HepG2 (cell line): Measurements from ENCODE around the gene EFNA4. TPM values are rescaled to one million over a fixed set of nuclear protein-coding genes. Genes with fewer than 3 reads are reported as not detected.

Experiments used
- ADNP ChIP-seq: sonication (generic); formaldehyde crosslinking; IDR thresholded peaks from 2 replicates; pipeline ENCODE4 v1.4.0; 2020; ENCODE audit warnings: missing genetic modification reagents
- GLI4 ChIP-seq: sonication (generic); formaldehyde crosslinking; IDR thresholded peaks from 2 replicates; pipeline ENCODE4 v1.5.1; 2020; ENCODE audit warnings: missing genetic modification reagents, mild to moderate bottlenecking, moderate library complexity, borderline replicate concordance
- GMEB2 ChIP-seq: IDR thresholded peaks from 2 replicates; pipeline ENCODE4 v1.6.1; 2016; ENCODE audit warnings: missing biosample characterization, missing genetic modification reagents, low read depth
- KLF9 ChIP-seq: IDR thresholded peaks from 2 replicates; pipeline ENCODE4 v1.6.1; 2016; ENCODE audit warnings: low read depth
- KMT2A ChIP-seq: sonication (generic); formaldehyde crosslinking; IDR thresholded peaks from 2 replicates; pipeline ENCODE4 v1.4.0; 2020; ENCODE audit warnings: missing genetic modification reagents
- LRRFIP1 ChIP-seq: sonication (generic); formaldehyde crosslinking; conservative IDR thresholded peaks from 2 replicates; pipeline ENCODE4 v1.4.0; 2020; ENCODE audit warnings: missing genetic modification reagents
- MBD4 ChIP-seq: IDR thresholded peaks from 2 replicates; pipeline ENCODE4 v1.6.1; 2012; ENCODE audit warnings: low read length, inconsistent platforms, borderline replicate concordance
- MBNL3 ChIP-seq: fragments of 250-450 bp; sonication (Bioruptor Pico); conservative IDR thresholded peaks from 2 replicates; pipeline ENCODE4 v1.8.0; 2022; ENCODE audit warnings: mild to moderate bottlenecking, inconsistent platforms
- MED1 ChIP-seq: sonication (generic); formaldehyde crosslinking; IDR thresholded peaks from 2 replicates; pipeline ENCODE4 v1.4.0; 2020; ENCODE audit warnings: missing genetic modification reagents
- PATZ1 ChIP-seq: sonication (generic); formaldehyde crosslinking; IDR thresholded peaks from 2 replicates; pipeline ENCODE4 v1.4.0; 2020; ENCODE audit warnings: missing genetic modification reagents
- SALL2 ChIP-seq: sonication (generic); formaldehyde crosslinking; IDR thresholded peaks from 2 replicates; pipeline ENCODE4 v1.8.1; 2023; ENCODE audit warnings: mild to moderate bottlenecking, missing genetic modification reagents, inconsistent platforms
- SMAD3 ChIP-seq: sonication (generic); formaldehyde crosslinking; IDR thresholded peaks from 2 replicates; pipeline ENCODE4 v1.4.0; 2020; ENCODE audit warnings: missing genetic modification reagents
- SRY ChIP-seq: sonication (generic); formaldehyde crosslinking; IDR thresholded peaks from 2 replicates; pipeline ENCODE4 v1.8.0; 2022; ENCODE audit warnings: mild to moderate bottlenecking, missing genetic modification reagents
- STAG1 ChIP-seq: sonication (generic); formaldehyde crosslinking; IDR thresholded peaks from 2 replicates; pipeline ENCODE4 v1.4.0; 2020; ENCODE audit warnings: missing genetic modification reagents
- TFE3 ChIP-seq: IDR thresholded peaks from 2 replicates; pipeline ENCODE4 v1.6.1; 2016
- THAP11 ChIP-seq: IDR thresholded peaks from 2 replicates; pipeline ENCODE4 v1.6.1; 2016; ENCODE audit warnings: missing biosample characterization, missing genetic modification reagents
- ZBTB1 ChIP-seq: sonication (generic); formaldehyde crosslinking; IDR thresholded peaks from 2 replicates; pipeline ENCODE4 v1.4.0; 2020; ENCODE audit warnings: missing genetic modification reagents, borderline replicate concordance
- ZFP91 ChIP-seq: sonication (generic); formaldehyde crosslinking; IDR thresholded peaks from 2 replicates; pipeline ENCODE4 v1.9.0; 2022; ENCODE audit warnings: missing genetic modification reagents, mild to moderate bottlenecking, borderline replicate concordance
- ZNF512 ChIP-seq: sonication (generic); formaldehyde crosslinking; IDR thresholded peaks from 2 replicates; pipeline ENCODE4 v1.4.0; 2020; ENCODE audit warnings: mild to moderate bottlenecking, missing genetic modification reagents
- polyA plus RNA-seq, 8 experiments: library from polyadenylated mRNA; depleted of rRNA in 3 of 8; stranded (reverse) in 7 of 8; unstranded in 1 of 8; fragments of >200 nt; fragmentation: Illumina TruSeq in 4 of 8; extraction: Trizol in 4 of 8; gene quantifications; 2 replicates each; pipeline versions ENCODE4 v1.2.1 to v1.2.3, GENCODE V29; 2011 to 2016; ENCODE audit warnings: low read depth in 4 of 8, missing spikeins in 1 of 8, mixed read lengths in 1 of 8; ENCODE audit not compliant: insufficient read depth in 1 of 8
- total RNA-seq, 5 experiments: library from RNA; depleted of rRNA; stranded (reverse); fragments of >200 nt; fragmentation: Illumina TruSeq; extraction: Trizol; gene quantifications; 2 replicates each; pipeline ENCODE4 v1.2.3, GENCODE V29; 2016; ENCODE audit warnings: low read depth in 1 of 5

EFNA4 gene
- total and polyA plus RNA-seq, 2 of the 13 experiments (the other 11 are each of a cell fraction or from before 2014, with no cell fraction given): 12.0 to 17.2 TPM

GRCh38 chr1:155086128-155086741 lies 22.7 kb downstream of the EFNA4 start (continued):
- no peak for TF ChIP-seq MBNL3 (CRISPR knock-in tag)
- no peak for TF ChIP-seq TFE3 (CRISPR knock-in tag)
- TF ChIP-seq MED1 (CRISPR knock-in tag): 0 out of 2 replicates have a peak, but pooled peaks have one; percentile 29
- TF ChIP-seq SRY: no peak
- no peak for TF ChIP-seq LRRFIP1 (CRISPR knock-in tag)
- TF ChIP-seq SALL2 (CRISPR knock-in tag): 0 out of 2 replicates have a peak, but pooled peaks have one; percentile 37
- no peak for TF ChIP-seq ADNP
- no peak for TF ChIP-seq SMAD3 (CRISPR knock-in tag)
- 0 out of 2 replicates have a peak, but pooled peaks have one; percentile 15 for TF ChIP-seq KMT2A (CRISPR knock-in tag)
- TF ChIP-seq ZNF512 (CRISPR knock-in tag): no peak
- TF ChIP-seq GLI4 (CRISPR knock-in tag): no peak
- no peak for TF ChIP-seq THAP11 (CRISPR knock-in tag)
- peak; percentile 28 for TF ChIP-seq STAG1 (CRISPR knock-in tag)
- peak; percentile 75 for TF ChIP-seq PATZ1 (CRISPR knock-in tag)
- TF ChIP-seq ZBTB1 (CRISPR knock-in tag): no peak
- TF ChIP-seq GMEB2: no peak
- TF ChIP-seq ZFP91 (CRISPR knock-in tag): no peak
- TF ChIP-seq MBD4: no peak
- TF ChIP-seq KLF9 (CRISPR knock-in tag): no peak
